NCI-H524 treated with DMSO at 0.1 percent for 48 hours (cell line): ENCODE data around the gene C1orf141.
"Not testable (repeated sequence)": the region's sequence is repeated elsewhere in the genome, so short reads cannot be mapped to it uniquely, and the experiment has no call there.

ENCODE experiments used
- DNase-seq: peaks from one replicate; lab custom pipeline; 2025; lab: John Stamatoyannopoulos, UW

The C1orf141 gene

DNA sequence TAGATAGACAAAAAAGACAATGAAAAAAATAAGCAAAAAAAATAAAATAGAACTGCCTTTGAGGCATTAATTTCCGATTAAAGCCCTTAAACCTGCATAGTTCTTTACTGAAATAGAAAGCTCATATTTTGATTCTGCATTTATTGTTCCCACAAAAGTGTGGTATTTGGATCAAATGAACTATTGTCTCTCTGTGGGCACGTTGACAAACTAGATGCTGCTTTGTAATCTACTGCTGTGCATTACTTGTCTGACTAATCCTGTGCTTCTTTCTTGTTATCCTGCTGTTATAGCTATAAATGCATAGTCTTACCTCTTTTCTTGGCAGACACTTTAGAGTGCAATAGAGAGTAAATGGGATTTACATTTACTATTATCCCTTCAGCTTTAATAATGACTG lies 49.4 kb downstream of the C1orf141 start:
- no peak for DNase-seq

DNA sequence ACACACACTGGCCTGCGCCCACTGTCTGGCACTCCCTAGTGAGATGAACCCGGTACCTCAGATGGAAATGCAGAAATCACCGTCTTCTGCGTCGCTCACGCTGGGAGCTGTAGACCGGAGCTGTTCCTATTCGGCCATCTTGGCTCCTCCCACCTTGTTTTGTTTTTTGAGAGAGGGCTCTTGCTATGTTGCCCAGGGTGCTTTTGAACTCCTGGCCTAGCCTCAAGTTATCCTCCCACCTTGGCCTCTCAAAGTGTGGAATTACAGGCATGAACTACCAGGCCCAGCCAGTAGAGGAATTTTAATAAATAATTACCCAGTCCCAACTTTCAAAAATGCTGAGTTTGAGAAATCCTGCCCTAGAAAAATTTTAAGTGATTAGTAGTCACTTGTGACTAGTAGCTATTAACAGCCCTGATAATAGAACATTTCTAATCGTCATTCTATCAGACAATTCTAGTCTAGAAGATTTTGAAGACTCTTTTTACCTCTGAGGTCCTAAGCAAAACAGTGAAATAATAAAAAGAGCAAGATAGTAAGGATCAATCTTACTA lies 49.9 kb downstream of the C1orf141 start:
- no peak for DNase-seq

DNA sequence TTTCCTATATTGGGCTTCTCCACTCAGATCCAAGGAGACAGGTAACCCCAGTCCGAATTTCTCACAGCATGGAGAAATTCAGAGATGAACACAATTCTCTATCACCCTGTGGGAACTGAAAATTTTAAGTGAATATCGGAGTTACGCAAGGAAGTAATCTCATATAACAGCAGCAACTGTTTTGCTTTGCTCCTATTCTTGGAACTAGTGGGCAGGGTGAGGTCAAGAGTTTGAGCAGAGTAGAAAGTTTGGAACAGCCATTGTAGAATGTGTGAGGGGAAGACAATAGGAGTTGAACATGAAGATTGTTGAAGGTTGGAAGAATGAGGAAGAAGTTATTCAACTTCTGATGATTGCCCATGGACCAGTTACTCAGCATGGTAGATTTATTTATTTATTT lies 56.5 kb downstream of the C1orf141 start:
- no peak for DNase-seq

DNA sequence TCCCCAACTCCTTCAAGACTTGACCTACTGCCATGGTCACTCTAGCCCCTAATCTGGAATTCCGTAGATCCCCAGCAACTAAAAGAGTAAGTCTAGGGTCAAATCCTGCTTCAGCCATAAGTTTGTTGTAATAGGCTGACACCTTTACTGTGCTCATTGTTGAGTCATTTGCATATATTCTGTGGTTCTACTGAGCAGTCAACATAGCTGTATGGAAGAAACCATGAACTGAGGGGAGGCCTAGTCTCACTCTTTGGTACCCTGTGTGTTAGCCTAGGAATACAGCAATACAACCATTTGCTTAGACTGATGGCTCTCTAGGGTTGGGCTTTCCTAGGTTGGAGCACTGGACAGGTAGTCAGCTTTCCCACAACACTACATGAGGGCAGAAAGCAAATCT lies 57.2 kb downstream of the C1orf141 start:
- no peak for DNase-seq

DNA sequence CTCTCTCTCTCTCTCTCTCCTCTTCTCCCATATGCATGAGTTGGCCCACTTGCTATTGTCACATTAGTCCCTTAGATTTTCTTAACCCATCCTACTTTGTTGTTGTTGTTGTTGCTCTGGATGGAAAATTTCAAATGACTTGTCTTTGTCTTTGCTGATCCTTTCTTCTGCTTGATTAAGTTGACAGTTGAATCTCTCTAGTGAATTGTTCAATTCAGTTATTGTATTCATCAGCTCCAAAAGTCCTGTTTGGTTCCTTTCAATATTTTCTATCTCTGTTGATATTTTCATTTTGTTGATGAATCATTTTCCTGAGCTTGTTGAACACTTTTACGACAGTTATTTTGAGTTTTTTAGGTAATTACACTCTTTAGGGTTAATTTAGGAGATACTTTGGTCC lies 62.0 kb downstream of the C1orf141 start:
- no peak for DNase-seq

DNA sequence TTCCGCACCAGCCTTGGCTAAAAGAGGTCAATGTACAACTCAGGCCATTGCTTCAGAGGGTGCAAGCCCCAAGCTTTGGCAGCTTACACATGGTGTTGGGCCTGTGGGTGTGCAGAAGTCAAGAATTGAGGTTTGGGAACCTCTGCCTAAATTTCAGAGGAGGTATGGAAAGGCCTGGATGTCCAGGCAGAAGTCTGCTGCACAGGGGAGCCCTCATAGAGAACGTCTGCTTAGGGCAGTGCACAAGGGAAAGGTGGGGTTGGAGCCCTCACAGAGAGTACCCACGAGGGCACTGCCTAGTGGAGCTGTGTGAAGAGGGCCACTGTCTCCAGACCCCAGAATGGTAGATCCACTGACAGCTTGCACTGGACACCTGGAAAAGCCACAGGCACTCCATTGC lies 67.1 kb downstream of the C1orf141 start:
- DNase-seq = not testable (repeated sequence)

DNA sequence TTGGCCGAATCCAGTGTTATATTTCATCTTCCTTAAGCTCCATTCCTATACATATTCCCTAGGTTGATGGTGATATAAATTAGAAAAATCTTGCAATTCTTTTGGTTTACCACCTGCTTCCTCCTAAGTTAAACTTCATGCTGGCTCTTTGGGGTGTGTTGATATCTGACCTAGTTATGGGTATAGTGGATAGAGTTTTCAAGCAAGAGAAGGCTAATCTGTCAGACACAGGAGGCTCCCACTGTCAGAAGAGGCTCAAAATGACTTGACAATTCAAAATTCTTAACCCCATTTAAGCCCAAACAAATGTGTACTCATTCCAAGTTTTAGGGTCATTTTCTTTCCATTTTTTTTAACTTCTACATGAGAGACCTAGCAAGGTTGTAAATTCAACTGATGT lies 72.4 kb downstream of the C1orf141 start:
- DNase-seq = no peak

DNA sequence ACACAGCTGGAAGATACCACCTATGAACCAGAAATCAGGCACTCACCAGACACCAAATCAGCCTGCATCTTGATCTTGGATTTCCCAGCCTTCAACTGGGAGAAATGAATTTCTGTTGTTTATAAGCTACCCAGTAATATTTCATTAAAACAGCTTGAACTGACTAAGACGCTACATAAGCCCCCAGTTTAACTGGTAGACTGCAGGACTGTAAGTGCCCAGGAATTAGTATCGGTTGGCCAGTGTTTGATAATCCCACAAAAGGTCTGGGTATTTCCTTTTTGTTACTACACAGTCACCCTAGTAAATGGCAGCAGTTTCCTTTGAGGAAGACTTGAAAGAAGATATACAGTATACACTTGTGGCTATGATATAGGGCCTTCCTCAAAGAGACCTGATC lies 73.5 kb downstream of the C1orf141 start:
- no peak for DNase-seq

DNA sequence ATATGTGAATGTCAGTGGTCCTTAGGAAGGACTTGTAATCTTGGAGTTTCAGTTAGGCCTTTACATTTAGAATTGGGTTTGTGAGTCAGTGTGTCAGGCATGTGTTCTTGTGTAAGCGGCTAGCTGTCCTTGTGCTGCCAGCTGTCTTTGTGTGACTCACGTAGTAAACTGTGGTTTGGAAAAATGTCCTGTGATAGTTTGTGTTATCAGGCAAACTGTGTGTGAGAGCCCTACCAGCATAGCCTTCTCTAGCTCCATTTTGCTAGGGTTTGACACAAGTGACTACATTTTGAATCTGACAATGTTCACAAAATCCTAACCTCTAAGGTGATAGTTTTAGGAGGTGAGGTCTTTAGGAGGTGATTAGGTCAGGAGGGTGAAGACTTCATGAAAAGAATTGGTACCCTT lies 74.0 kb downstream of the C1orf141 start:
- no peak for DNase-seq

DNA sequence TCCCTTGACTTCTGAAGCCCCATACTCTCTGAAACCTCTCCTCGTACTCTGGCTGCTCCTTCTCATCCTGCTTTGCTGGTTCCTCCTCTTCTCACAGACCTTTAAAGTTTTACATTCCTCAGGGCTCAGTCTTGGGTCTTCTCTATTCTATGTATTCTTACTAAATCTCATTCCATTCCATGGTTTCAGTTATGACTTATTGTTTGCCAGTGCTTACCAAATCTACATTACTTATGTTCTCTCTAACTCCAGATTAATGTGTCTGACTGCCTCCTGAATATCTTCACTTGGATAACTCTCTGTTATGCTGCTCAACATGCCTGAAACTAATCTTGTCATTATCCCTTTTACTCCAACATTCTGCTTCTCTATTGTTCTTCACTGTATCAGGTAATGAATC lies 75.4 kb downstream of the C1orf141 start:
- no peak for DNase-seq

DNA sequence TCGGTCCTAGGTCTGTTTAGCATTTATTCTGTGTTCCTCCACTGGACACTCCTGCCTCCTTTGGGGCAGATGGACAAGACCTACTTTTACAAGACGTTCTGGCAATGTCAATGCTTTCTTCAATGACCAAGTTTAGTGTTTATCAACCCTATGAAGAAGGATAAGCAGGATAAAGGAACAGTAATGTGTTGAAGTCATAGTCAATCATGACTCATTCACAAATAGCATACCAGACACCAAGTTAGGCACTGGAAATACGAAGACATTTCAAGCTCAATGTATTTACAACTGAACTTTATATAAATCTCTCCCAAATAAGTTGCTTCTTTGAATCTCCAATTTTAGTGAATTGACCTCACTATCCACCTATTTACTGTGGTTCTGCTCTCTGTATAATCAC lies 76.0 kb downstream of the C1orf141 start:
- DNase-seq = no peak

DNA sequence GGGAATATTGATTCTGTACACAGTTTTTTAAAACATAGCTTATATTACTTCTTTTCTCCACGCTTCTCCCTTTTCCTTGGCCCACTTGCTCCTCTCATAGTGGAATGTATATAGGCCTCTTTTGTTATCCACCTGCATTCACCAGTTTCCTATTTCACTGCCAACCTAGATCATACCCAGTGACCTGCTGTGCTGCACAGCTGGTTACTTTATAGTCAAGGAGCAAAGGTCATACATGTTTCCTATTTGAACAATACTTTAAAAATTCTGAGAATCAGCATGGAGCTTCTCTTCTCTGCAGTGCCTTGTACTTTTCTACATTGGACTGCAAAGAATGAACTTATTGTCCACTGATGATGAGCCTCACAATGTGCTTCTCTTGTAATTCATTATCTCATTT lies 76.5 kb downstream of the C1orf141 start:
- DNase-seq = no peak

DNA sequence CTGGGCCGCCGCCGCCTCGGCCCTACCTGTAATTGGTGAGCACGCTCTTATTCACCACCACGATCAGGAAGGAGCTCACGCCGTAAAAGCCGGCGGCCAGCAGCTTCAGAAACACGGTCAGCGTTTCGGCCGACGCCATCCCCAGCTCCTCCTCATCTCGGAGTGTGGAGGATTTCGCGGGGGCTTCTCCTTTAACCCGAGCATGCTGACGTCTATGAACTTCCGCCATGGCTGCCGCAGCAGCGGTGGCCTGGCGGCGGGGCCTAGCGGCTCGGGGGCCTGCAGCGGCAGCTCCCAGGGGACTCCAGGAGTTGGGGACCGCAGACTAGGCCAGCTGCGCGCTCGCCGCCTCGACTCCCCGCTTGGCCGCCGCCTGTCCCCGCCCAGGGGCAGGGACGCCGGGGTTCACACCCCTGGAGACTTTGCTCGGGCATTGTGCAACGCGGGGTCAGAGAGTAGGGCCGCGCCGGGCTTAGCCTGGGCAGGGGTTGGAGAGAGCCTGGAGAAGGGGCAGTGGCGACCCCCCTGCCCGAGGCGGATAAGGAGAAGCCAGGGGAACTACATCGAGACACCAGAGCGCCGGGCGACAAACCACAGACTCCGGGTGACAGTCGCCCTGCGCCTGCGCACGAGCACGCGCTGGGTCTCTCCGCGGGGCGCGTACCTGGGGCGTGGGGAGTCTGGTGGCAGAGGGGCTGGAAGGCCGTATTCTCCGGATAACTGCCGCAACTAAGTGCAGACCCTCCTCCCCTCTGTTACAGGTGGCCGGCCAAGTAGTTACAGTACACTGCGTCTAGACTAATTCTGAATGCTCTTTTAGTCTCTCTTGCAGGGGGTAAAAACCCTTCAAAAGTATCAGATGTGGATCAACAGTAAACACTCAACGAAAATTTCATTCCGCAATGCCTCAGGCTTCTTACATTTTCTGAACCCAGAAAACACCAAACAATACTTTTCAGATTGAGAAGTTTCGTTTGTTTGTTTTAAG lies 80.7 kb downstream of the C1orf141 start, which contains the start of gene SLC35D1:
Gene SLC35D1, minus strand, starts transcription at position 364 of the 988 bp plus-strand sequence. Its CDS starts 135 bp downstream, at position 229.
- peak; percentile 55 for DNase-seq

DNA sequence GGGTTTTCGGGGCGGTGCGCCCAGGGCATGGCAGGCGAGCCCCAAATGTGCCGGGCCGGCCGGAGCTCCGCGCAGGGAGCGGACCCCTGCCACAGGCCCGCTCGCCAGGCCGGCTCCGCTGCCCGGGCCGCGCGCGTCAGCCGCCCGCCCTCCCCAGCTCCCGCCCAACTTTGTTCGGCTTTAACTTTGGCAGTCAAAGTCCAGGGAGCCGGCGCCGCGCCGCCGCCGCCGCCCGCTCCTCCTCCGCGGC lies 81.3 kb downstream of the C1orf141 start:
- no peak for DNase-seq

DNA sequence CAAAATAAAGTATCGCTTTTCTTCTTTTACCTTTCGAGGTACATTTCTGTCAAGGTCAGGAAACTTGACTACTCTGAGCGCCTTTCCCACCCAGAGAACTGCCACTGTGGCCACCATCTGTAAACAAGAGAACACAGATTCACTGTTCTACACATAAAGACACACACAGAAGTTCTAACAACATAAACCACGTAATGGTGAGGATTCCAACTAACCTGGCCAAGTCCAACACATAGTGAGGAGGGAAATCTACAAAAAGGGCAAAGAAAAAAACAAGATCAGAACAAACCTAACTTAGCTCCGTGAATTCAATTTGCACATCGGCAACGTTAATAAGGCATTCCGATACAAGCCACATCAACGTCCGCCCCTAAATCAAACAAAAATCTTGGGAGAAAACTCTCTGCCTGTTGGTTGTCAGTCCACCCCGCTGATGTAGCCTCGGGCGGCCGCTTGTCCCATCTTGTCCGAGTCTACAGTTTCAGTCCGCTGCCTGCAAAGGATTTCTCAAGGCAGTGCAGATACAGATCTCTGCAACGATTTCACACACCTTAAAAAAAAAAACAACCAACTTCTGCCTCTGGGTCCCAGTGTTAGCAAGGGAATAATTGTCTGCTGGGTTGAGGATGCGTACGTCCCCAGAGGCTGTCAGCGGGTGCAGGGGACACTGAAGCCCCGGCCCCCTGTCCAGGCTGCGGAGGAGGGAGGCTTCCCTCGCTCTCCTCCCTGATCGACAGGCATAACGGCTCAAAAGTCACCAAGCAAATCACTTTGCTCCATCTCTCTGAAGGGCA lies 81.8 kb downstream of the C1orf141 start:
- no peak for DNase-seq

DNA sequence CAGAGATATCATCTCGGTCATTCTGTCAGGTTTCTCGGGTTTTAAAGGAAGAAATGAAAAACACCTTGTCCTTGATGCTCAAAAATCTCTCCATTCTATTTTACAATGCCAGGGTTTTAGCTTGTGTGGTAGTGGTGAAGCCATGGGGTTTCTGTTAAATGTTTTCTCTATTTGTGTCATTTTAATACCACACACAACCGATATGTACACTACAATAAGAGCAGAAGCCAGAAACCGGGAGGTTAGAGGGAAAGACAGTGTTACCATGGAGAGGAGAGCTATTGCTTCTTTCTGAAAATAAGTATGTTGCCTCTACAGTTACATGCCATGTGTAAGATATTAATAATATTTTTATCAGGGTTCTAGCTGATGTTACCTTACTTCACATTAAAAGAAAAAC lies 83.6 kb downstream of the C1orf141 start:
- DNase-seq = no peak

DNA sequence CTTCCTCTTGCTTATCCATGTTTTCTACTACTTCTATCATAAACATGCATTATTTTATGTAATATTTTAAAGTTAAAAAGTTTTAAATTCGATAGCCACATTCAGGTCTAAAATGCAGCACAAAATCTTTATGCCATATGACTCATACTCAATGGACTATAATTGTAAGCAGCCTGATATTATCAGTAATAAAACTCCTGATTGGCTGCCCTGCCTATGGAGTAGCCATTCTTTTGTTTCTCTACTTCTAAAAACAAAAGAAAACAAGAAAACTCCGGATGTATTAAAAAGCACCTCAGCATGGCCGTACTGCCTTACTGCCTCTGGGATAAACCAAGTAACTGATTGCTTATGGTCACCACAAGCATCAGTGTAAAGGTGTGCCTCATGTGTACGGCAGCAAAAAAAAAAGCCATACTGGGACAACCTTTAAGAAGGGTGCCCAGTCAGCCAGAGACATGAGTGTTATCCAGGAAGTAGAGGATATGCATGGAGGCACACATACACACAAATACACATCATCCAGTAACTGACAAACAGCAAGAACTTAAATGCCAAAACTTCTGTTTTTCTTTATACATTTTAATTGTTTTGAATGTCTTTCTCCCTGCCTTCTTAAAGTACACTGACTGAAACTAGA lies 90.0 kb downstream of the C1orf141 start:
- DNase-seq = no peak

DNA sequence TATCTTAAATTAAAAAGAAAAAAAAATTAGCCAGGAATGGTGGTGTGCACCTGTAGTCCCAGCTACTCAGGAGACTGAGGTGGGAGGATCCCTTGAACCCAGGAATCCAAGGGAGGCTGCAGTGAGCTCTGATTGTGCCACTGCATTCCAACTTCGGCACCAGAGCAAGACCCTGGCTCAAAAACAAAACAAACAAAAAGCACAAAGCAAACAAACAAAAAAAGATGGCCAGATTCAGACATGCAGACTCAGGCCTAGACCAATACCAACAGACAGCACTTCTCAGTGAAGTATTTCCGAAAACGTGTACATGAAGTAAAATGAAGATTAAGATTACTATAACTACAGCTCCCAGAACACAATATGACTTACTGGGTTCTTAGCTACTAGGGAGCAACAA lies 91.4 kb downstream of the C1orf141 start:
- DNase-seq = no peak
